GM21423 (cell line): ENCODE measurements around the gene DNASE1L1.

ENCODE experiments used
- ATAC-seq: cut with Tn5 transposase; IDR thresholded peaks from one replicate; pipeline ENCODE4 v1.9.1; 2021; ENCODE audit warnings: mild to moderate bottlenecking, moderate library complexity; ENCODE audit not compliant: unreplicated experiment

Gene DNASE1L1

GRCh38 chrX:154369449-154370299, 39.4 kb downstream of the DNASE1L1 start:
- no peak for ATAC-seq

- peak; percentile 32 for ATAC-seq
These were observed 40.2 kb downstream of the DNASE1L1 start for GRCh38 chrX:154368630-154369448.

GRCh38 chrX:154367474-154368308, 41.4 kb downstream of the DNASE1L1 start:
- ATAC-seq = no peak

GRCh38 chrX:154366666-154367055, 42.4 kb downstream of the DNASE1L1 start:
- no peak for ATAC-seq

GRCh38 chrX:154365997-154366665, 42.9 kb downstream of the DNASE1L1 start:
- ATAC-seq = no peak

- no peak for ATAC-seq
These were observed 43.9 kb downstream of the DNASE1L1 start for GRCh38 chrX:154365052-154365600.

- ATAC-seq = no peak
These were observed 45.2 kb downstream of the DNASE1L1 start for GRCh38 chrX:154363706-154364439.

- ATAC-seq = no peak
These were observed 46.8 kb downstream of the DNASE1L1 start for GRCh38 chrX:154362085-154362742.

GRCh38 chrX:154360155-154360713, 48.8 kb downstream of the DNASE1L1 start:
- no peak for ATAC-seq

GRCh38 chrX:154359362-154360154, 49.5 kb downstream of the DNASE1L1 start:
- ATAC-seq = no peak

GRCh38 chrX:154358829-154359228, 50.2 kb downstream of the DNASE1L1 start:
- no peak for ATAC-seq

- no peak for ATAC-seq
These were observed 51.0 kb downstream of the DNASE1L1 start for GRCh38 chrX:154358011-154358410.

- ATAC-seq = no peak
These were observed 51.8 kb downstream of the DNASE1L1 start for GRCh38 chrX:154357205-154357604.

- ATAC-seq = no peak
These were observed 52.5 kb downstream of the DNASE1L1 start for GRCh38 chrX:154356596-154356995.

- ATAC-seq = no peak
These were observed 53.3 kb downstream of the DNASE1L1 start for GRCh38 chrX:154355776-154356140.

GRCh38 chrX:154355094-154355775, 53.8 kb downstream of the DNASE1L1 start:
- no peak for ATAC-seq

GRCh38 chrX:154354516-154354915, 54.5 kb downstream of the DNASE1L1 start:
- ATAC-seq = no peak
